ENCODE results near the gene ZCRB1.

The ZCRB1 gene

GRCh38 chr12:42326541-42327226 lies 790 bp upstream of the ZCRB1 start:
- peak overlapping the region; percentile 86 for H3K4me3 ChIP-seq
- no peak for TF ChIP-seq CTCF (IDR thresholded peaks at IDR 0.05)
- peak overlapping the region; percentile 86 to 92 for H3K27ac ChIP-seq
- no peak for DNase-seq (ENCODE audit: low spot score)

GRCh38 chr12:42325326-42325652 lies 605 bp downstream of the ZCRB1 start:
- no peak for DNase-seq (ENCODE audit: low spot score)
- Histone ChIP-seq H3K4me3 (peak overlapping the region; percentile 86), H3K27ac (peak overlapping the region; percentile 86 to 92)
- no peak for TF ChIP-seq CTCF (IDR thresholded peaks at IDR 0.05)

- Histone ChIP-seq H3K27ac (no peak overlapping the region), H3K4me3 (no peak overlapping the region)
- DNase-seq (ENCODE audit: low spot score) = no peak
- no peak for TF ChIP-seq CTCF (IDR thresholded peaks at IDR 0.05)
These were observed 2.0 kb downstream of the ZCRB1 start for GRCh38 chr12:42323856-42324255.

- no peak for TF ChIP-seq CTCF (IDR thresholded peaks at IDR 0.05)
- Histone ChIP-seq H3K4me3 (no peak overlapping the region), H3K27ac (no peak overlapping the region)
- DNase-seq (ENCODE audit: low spot score) = no peak
These were observed 3.3 kb downstream of the ZCRB1 start for GRCh38 chr12:42322567-42322966.

GRCh38 chr12:42320796-42321195 lies 5.1 kb downstream of the ZCRB1 start:
- no peak overlapping the region for H3K4me3 ChIP-seq
- DNase-seq (ENCODE audit: low spot score) = no peak
- TF ChIP-seq CTCF (IDR thresholded peaks at IDR 0.05) = no peak
- H3K27ac ChIP-seq = no peak overlapping the region

GRCh38 chr12:42315108-42315507 lies 10.8 kb downstream of the ZCRB1 start:
- no peak for TF ChIP-seq CTCF (IDR thresholded peaks at IDR 0.05)
- no peak for DNase-seq (ENCODE audit: low spot score)
- no peak overlapping the region for H3K27ac ChIP-seq
- no peak overlapping the region for H3K4me3 ChIP-seq

- no peak for DNase-seq (ENCODE audit: low spot score)
- TF ChIP-seq CTCF (IDR thresholded peaks at IDR 0.05) = no peak
- Histone ChIP-seq H3K4me3 (no peak overlapping the region), H3K27ac (no peak overlapping the region)
These were observed 15.9 kb downstream of the ZCRB1 start for GRCh38 chr12:42309996-42310395.

Measured in coronary artery (tissue), 2 donors.